Vagina (tissue), 2 donors: Measurements from ENCODE around the gene SNRK. TPM values are rescaled to one million over a fixed set of nuclear protein-coding genes. Genes with fewer than 3 reads are reported as not detected.

Experiments
- DNase-seq, 2 donors: peaks; one replicate each; pipeline ENCODE4 v3.0.0-alpha.2; 2017; ENCODE audit errors: extremely low spot score in 2 of 2
- H3K27ac ChIP-seq: fragments of 200-600 bp; sonication (generic); one replicate; pipeline ENCODE4 v1.5.1; 2019
- H3K27me3 ChIP-seq: fragments of 200-600 bp; sonication (generic); one replicate; pipeline ENCODE4 v1.5.1; 2019
- H3K36me3 ChIP-seq, 2 donors: fragments of 200-600 bp; sonication (generic); one replicate each; pipeline ENCODE4 v1.5.1; 2017 to 2019
- H3K4me1 ChIP-seq: fragments of 200-600 bp; sonication (generic); one replicate; pipeline ENCODE4 v1.5.1; 2019
- H3K4me3 ChIP-seq, 2 donors: fragments of 200-600 bp; sonication (generic); 1 replicate in 1 of 2; 2 replicates in 1 of 2; pipeline ENCODE4 v1.5.1; 2016 to 2019
- H3K9me3 ChIP-seq: fragments of 200-600 bp; sonication (generic); one replicate; pipeline ENCODE4 v1.5.1; 2019
- POLR2A ChIP-seq, 2 donors: fragments of 450-650 bp; IDR thresholded peaks; one replicate each; pipeline ENCODE4 v1.6.1; 2017; ENCODE audit warnings: antibody characterized with exemption in 2 of 2, mild to moderate bottlenecking in 2 of 2, moderate library complexity in 2 of 2
- POLR2AphosphoS5 ChIP-seq, 2 donors: sonication (generic); formaldehyde crosslinking; IDR thresholded peaks; one replicate each; pipeline ENCODE4 v1.9.0; 2017; ENCODE audit warnings: antibody characterized with exemption in 2 of 2, mild to moderate bottlenecking in 2 of 2, low read depth in 1 of 2; ENCODE audit not compliant: insufficient read depth in 1 of 2
- intact Hi-C: fragments of 100-400 bp; cut with DNase I; formaldehyde crosslinking; loops from one replicate; pipeline ENCODE4 v1.15.1; 2023
- total RNA-seq: library from RNA; depleted of rRNA; stranded (reverse); fragments of >200 nt; gene quantifications from one replicate; pipeline ENCODE4 v1.2.3, GENCODE V29; 2016
- TF ChIP-seq, protein P1 (sequence below), 3 experiments: fragments of 450-650 bp in 2 of 3; fragments of 200-600 bp in 1 of 3; sonication (generic) in 1 of 3; IDR thresholded peaks; one replicate each; pipeline ENCODE4 v1.5.1; 2017 to 2019; ENCODE audit warnings: antibody characterized with exemption in 3 of 3, mild to moderate bottlenecking in 2 of 3, moderate library complexity in 2 of 3

SNRK gene
- total RNA-seq, 1 donor from 2014 or later, result 97.0 TPM

DNA sequence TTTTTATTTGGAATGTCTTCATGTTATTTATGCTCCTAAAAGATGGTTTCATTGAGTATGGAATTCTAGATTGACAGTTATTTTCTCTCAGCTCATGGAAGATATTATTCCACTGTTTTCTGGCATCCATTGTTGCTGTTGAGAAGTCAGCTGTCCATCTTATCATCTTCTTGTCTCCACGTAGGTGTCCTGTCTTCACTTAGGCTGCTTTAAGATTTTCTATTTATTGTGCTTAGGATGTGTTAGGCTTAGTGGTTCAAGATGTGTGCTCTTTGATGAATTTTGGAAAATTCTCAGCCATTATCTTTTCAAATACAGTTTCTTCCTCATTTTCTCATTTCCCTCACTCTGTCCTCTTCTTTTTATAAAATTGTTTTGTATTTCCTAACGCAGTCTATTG, 52.0 kb downstream of the SNRK start:
- H3K27me3 ChIP-seq, result no peaks in the 10 kb centered on the region
- H3K4me1 ChIP-seq, result no peaks in the 10 kb centered on the region
- intact Hi-C loops, result no loop called here
- peaks cover 20% of the 10 kb centered on the region for H3K9me3 ChIP-seq
- TF ChIP-seq POLR2A (IDR thresholded peaks at IDR 0.05) (no peak), POLR2AphosphoS5 (IDR thresholded peaks at IDR 0.05; ENCODE audit: insufficient read depth in 1 of 2, low read depth in 1 of 2) (no peak)
- TF ChIP-seq, protein P1, sequence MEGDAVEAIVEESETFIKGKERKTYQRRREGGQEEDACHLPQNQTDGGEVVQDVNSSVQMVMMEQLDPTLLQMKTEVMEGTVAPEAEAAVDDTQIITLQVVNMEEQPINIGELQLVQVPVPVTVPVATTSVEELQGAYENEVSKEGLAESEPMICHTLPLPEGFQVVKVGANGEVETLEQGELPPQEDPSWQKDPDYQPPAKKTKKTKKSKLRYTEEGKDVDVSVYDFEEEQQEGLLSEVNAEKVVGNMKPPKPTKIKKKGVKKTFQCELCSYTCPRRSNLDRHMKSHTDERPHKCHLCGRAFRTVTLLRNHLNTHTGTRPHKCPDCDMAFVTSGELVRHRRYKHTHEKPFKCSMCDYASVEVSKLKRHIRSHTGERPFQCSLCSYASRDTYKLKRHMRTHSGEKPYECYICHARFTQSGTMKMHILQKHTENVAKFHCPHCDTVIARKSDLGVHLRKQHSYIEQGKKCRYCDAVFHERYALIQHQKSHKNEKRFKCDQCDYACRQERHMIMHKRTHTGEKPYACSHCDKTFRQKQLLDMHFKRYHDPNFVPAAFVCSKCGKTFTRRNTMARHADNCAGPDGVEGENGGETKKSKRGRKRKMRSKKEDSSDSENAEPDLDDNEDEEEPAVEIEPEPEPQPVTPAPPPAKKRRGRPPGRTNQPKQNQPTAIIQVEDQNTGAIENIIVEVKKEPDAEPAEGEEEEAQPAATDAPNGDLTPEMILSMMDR (IDR thresholded peaks at IDR 0.05), result no peak
- H3K36me3 ChIP-seq, result peaks cover 0 to 88% of the 10 kb centered on the region in 2 donors
- no peak overlapping the region for H3K4me3 ChIP-seq
- no peak for DNase-seq
- H3K27ac ChIP-seq, result no peak overlapping the region

DNA sequence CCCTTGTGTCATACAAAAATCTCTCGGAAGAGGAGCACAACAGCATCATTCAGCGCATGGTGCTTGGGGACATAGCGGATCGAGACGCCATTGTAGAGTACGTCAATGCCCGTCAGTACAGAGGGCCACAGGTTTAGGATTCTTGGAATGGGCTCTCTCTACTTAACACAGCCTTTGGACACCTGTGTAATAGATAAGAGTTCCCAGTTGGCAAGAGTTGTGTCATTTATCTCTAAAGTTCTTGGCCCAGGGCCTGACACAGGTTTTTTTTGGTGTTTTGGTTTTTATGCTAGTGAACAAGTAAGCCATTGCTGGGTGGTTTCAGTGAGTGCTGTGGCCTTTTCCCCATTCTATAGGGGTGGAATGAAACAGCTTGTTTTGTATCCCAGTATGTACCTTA, 54.1 kb downstream of the SNRK start:
- Histone ChIP-seq H3K36me3 (peaks cover 0 to 82% of the 10 kb centered on the region in 2 donors), H3K27me3 (no peaks in the 10 kb centered on the region), H3K27ac (no peak overlapping the region), H3K4me1 (no peaks in the 10 kb centered on the region), H3K9me3 (peaks cover 20% of the 10 kb centered on the region), H3K4me3 (no peak overlapping the region)
- intact Hi-C loops, result no loop called here
- TF ChIP-seq POLR2AphosphoS5 (IDR thresholded peaks at IDR 0.05; ENCODE audit: insufficient read depth in 1 of 2, low read depth in 1 of 2) (no peak), POLR2A (IDR thresholded peaks at IDR 0.05) (no peak)
- TF ChIP-seq, protein P1 (IDR thresholded peaks at IDR 0.05), result no peak
- DNase-seq, result no peak

DNA sequence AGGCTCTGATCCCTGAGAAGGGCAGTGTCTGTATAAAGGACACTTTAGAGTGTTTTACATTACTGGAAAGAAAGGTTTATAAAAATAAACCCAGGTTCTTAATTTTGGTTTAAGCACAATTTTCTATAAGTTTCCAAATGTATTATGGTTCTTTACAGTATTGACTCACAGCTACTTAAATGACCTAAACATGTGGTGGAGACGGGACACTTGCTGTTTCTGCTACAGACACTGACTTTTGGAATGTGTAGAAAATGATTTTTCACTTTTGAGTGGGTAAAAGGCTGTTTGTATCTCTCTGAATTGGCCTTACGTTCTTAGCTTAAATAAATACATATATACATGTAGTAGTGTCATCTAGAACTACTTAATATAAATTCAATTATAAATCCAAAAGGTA, 55.4 kb downstream of the SNRK start:
- H3K36me3 ChIP-seq, result peaks cover 0 to 80% of the 10 kb centered on the region in 2 donors
- no peak for DNase-seq

DNA sequence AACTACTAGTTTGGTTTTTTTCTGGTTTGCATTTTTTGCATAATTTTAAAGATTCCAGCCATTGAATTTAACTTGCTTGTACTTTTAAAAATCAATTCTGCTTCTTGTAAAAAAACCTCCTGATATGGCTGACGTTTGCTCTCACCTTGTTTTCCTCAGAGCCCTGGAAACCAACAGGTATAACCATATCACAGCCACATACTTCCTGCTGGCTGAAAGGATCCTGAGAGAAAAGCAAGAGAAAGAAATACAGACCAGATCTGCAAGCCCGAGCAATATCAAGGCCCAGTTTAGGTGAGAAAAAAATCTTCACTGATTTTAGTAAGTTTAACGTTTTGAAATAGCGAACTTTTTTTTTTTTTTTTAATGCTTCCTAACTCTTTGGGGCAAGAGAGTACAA, 56.8 kb downstream of the SNRK start:
- H3K27me3 ChIP-seq, result no peaks in the 10 kb centered on the region
- no peak for DNase-seq
- H3K36me3 ChIP-seq, result peaks cover 5 to 80% of the 10 kb centered on the region in 2 donors
- no peak overlapping the region for H3K27ac ChIP-seq
- H3K4me3 ChIP-seq, result no peak overlapping the region
- TF ChIP-seq POLR2AphosphoS5 (IDR thresholded peaks at IDR 0.05; ENCODE audit: insufficient read depth in 1 of 2, low read depth in 1 of 2), result no peak
- no peak for TF ChIP-seq POLR2A (IDR thresholded peaks at IDR 0.05)
- TF ChIP-seq, protein P1 (IDR thresholded peaks at IDR 0.05), result no peak
- intact Hi-C loops, result no loop called here
- H3K9me3 ChIP-seq, result peaks cover 10% of the 10 kb centered on the region
- H3K4me1 ChIP-seq, result no peaks in the 10 kb centered on the region

More for the DNA sequence above, 55.4 kb downstream of the SNRK start:
- TF ChIP-seq POLR2A (IDR thresholded peaks at IDR 0.05) (no peak), POLR2AphosphoS5 (IDR thresholded peaks at IDR 0.05; ENCODE audit: insufficient read depth in 1 of 2, low read depth in 1 of 2) (no peak)
- TF ChIP-seq, protein P1 (IDR thresholded peaks at IDR 0.05), result no peak
- intact Hi-C loops, result no loop called here
- H3K27me3 ChIP-seq, result no peaks in the 10 kb centered on the region
- H3K4me3 ChIP-seq, result no peak overlapping the region
- no peaks in the 10 kb centered on the region for H3K4me1 ChIP-seq
- peaks cover 20% of the 10 kb centered on the region for H3K9me3 ChIP-seq
- no peak overlapping the region for H3K27ac ChIP-seq

DNA sequence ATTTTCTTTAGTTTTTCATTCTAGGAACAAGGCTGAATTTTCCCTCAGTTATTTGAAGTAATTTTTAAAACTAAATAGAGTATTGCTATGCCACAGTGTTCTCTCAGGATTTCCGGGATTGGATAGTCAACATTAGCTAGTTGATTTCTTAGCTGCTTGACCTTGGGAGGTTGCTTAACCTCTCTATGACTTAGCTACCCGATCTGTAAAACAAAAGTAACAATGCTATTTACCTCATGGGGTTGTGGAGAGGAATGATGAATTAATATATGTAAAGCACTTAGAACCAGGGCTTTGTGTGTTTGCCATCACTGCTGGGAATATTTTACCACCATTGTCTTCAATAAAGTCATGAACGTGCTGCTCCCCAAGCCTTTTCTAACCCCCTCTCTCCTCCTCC, 57.5 kb downstream of the SNRK start:
- H3K27me3 ChIP-seq, result no peaks in the 10 kb centered on the region
- no peak overlapping the region for H3K27ac ChIP-seq
- H3K36me3 ChIP-seq, result peaks cover 5 to 80% of the 10 kb centered on the region in 2 donors
- H3K4me3 ChIP-seq, result no peak overlapping the region
- H3K9me3 ChIP-seq, result peaks cover 5% of the 10 kb centered on the region
- TF ChIP-seq POLR2AphosphoS5 (IDR thresholded peaks at IDR 0.05; ENCODE audit: insufficient read depth in 1 of 2, low read depth in 1 of 2), result no peak
- H3K4me1 ChIP-seq, result no peaks in the 10 kb centered on the region
- intact Hi-C loops, result no loop called here
- no peak for DNase-seq
